Thoracic aorta endothelial cell (primary cell): Measurements from ENCODE around the gene EPHA3. TPM values are rescaled to one million over a fixed set of nuclear protein-coding genes. Genes with fewer than 3 reads are reported as not detected.

Experiments used
- total RNA-seq: library from RNA; depleted of rRNA; stranded (reverse); fragments of >200 nt; gene quantifications from 2 replicates; pipeline ENCODE4 v1.2.3, GENCODE V29; 2012

The EPHA3 gene
- not detected in 2 replicates for total RNA-seq

GRCh38 chr3:89107461-89108290 lies at the start of gene EPHA3:
Gene EPHA3 (plus strand): TSS chr3:89107621. CDS start chr3:89107749, 128 bp downstream.

